22Rv1 (cell line): ENCODE measurements around the gene PRDM12.

Experiments used
- H3K27ac ChIP-seq: fragments of 450-650 bp; 2 replicates; pipeline ENCODE4 v1.5.1; 2017
- ZFX ChIP-seq: fragments of 450-650 bp; IDR thresholded peaks from 2 replicates; pipeline ENCODE4 v1.6.1; 2017; ENCODE audit warnings: antibody characterized with exemption, borderline replicate concordance
- TF ChIP-seq, protein P1 (sequence below): fragments of 450-650 bp; IDR thresholded peaks from 2 replicates; pipeline ENCODE4 v1.5.1; 2017; ENCODE audit warnings: mild to moderate bottlenecking

The PRDM12 gene

DNA sequence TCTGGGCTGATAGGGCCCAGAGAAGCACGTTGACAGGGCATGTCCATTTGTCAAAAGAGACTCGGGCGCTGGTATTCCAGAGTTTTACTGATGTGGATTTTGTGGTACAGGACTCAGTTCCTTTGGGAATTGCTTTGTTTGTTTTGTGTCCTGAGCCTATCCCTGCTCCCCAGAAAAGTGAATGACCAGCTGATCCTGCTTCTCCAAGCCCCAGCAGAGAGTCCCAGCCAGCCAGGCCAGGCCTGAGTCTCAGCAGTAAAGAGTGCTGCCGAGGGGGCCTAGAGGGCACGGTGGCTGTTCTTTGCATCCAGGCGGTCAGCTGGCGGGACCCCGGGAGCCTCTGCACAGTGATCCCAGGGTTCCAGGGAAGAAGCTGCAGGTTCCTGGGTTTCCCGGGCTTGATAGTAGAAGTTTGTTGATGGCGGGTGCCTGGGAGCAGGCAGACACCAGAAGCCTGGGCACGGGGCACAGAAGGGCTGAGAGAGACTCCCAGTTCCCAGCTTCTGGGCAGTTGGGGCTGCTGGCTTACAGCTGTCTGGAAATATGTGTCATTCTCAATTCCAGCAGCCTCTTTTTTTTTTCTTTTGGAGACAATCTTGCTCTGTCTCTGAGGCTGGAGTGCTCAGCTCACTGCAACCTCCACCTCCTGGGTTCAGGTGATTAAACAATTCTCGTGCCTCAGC is 8.7 kb downstream of the PRDM12 start:
- TF ChIP-seq, protein P1, sequence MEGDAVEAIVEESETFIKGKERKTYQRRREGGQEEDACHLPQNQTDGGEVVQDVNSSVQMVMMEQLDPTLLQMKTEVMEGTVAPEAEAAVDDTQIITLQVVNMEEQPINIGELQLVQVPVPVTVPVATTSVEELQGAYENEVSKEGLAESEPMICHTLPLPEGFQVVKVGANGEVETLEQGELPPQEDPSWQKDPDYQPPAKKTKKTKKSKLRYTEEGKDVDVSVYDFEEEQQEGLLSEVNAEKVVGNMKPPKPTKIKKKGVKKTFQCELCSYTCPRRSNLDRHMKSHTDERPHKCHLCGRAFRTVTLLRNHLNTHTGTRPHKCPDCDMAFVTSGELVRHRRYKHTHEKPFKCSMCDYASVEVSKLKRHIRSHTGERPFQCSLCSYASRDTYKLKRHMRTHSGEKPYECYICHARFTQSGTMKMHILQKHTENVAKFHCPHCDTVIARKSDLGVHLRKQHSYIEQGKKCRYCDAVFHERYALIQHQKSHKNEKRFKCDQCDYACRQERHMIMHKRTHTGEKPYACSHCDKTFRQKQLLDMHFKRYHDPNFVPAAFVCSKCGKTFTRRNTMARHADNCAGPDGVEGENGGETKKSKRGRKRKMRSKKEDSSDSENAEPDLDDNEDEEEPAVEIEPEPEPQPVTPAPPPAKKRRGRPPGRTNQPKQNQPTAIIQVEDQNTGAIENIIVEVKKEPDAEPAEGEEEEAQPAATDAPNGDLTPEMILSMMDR: no peak
- TF ChIP-seq ZFX: no peak
- H3K27ac ChIP-seq: no peak overlapping the region

DNA sequence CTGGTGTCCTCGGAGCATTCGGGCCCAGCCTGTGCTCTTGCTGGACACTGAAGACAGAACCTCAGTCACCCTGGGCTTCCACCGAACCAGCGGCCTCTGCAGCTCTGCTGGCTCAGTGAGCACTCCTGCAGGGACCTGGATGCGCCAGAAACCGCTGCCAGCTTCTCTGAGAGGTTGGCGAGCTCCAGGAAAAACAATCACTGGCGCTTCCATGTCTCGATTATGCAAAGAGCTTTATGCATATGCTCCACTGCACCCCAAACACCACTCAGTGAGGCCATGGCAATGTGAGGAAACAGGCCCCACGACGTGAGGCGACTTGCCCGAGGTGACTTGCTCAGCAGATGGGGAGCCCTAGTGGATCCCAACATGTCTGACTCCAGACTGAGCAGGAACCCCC is 11.0 kb downstream of the PRDM12 start:
- no peak overlapping the region for H3K27ac ChIP-seq
- TF ChIP-seq ZFX: no peak
- TF ChIP-seq, protein P1: no peak

DNA sequence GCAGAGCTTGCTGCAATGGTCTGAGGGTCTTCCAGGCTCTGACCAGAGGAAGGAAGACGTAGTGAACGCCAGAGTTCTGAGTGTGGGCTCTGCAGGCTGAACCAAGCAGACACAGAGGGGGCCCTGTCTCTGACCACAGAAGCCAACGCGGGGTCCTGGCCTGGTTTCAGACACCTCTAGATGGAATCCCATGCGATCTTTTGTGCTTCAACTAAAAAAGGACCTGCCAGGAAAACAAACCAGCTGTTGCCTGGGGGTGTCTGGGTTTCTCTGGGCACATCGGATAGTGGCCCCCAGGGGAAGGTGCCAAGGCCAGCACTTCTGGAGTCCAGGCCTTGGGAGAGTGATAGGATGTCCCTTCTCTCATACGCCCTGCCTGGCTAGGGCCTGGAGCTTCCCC is 12.9 kb downstream of the PRDM12 start:
- H3K27ac ChIP-seq: no peak overlapping the region
- TF ChIP-seq, protein P1: no peak
- no peak for TF ChIP-seq ZFX

DNA sequence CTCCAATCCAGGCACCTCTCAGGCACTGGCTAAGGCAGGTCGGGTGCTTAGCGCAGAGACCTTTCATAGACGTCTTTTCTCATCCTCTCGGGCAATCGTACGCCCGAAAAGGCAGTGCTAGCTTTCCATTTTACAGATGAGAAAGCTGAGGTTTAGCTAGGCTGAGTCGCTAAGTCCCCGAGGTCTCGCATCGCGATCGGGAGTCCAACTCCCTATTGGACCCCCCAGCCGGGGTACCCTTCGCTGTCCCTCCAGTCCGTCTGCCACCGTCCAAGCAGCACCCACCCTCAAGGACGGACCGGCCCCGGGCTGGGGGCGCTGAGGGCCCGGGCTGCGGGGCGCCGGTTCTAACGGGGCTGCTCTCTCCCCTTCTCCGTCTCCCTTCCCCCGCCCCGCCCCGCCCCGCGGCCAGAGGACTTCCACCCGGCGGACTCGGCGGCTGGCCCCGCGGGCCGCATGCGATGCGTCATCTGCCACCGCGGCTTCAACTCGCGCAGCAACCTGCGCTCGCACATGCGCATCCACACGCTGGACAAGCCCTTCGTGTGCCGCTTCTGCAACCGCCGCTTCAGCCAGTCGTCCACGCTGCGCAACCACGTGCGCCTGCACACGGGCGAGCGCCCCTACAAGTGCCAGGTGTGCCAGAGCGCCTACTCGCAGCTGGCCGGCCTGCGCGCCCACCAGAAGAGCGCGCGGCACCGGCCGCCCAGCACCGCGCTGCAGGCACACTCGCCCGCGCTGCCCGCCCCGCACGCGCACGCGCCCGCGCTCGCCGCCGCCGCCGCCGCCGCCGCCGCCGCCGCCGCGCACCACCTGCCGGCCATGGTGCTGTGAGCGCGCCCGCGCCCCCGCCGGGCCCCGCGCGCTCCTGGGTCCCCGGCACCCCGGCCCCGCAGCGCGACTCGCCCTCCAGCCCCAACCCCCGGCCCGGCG is 16.7 kb downstream of the PRDM12 start:
- H3K27ac ChIP-seq: peak overlapping the region; percentile 63
- TF ChIP-seq, protein P1: no peak
- no peak for TF ChIP-seq ZFX

DNA sequence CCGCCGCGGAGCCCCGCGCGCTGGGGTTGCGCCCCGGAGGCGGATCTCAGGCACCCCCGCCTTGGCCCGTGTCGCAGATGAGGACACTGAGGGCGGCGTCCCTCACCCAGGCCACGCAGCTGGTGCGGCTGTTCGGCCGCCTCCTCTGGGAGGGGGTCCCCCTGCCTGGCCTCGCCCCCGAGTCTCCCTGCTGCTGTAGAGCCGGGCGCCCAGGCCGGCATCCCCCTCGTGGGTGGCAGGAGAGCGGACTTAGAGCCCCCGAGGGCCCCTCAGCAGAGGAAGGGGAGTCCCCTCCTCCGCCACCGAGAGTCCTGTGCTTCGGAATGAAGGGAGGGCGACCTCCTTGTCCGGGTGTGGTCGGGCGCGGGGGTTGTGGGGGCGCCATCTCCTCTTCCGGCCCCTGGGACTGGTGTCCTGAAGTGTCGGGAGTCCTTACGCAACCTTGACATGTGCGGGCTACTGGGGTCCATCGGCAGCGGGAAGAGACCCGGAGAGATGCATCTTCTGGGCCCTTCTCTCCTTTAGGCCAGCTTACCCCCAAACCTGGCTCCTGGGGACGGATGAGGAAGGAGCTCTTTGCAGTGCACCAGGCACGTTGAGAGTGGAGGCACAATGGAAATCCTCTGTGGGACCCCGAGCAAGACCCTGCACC is 17.5 kb downstream of the PRDM12 start:
- H3K27ac ChIP-seq: peak overlapping the region; percentile 63
- no peak for TF ChIP-seq ZFX
- TF ChIP-seq, protein P1: no peak

DNA sequence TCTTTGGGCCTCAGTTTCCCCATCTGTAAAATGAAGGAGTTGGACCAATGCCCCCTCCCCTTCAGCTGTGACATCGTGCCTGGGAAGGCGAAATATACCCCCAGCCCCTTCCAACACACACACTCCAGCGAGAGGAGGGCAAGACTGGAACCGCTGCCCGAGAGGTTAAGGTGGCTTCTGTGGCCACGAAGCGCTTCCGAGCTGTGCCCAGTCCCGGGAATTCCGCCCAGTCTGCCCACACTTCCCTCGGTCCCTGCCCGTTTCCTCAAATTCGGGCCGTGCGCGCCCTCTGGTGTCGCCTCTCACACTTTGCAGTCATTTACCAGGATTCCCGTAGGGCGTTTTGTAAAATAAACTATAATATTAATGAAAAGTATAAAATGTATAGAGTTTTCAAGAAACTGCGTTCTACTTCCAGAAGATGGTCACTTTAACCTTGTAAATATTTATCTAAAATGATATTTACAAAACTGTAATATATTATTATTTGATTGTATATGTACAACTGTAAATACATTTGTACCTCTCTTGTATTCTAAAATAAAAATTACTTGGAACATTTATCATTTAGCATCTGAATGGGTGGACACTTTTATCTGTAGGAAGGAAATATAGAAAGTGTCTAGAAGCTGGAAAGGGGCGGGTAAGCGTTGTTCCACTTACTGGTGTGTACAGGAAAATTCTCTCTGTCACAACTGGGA is 18.2 kb downstream of the PRDM12 start:
- TF ChIP-seq, protein P1: peak; percentile 90
- TF ChIP-seq ZFX: no peak
- peak overlapping the region; percentile 63 for H3K27ac ChIP-seq
